Endothelial cell of umbilical vein (primary cell): Measurements from ENCODE around the gene MS4A14. TPM values are rescaled to one million over a fixed set of nuclear protein-coding genes. Genes with fewer than 3 reads are reported as not detected.

Experiments used
- BruUV-seq: library from RNA; stranded (reverse); fragments of 400-500 nt; replicated peaks from 2 replicates; lab custom pipeline; 2021; lab: Mats Ljungman, UMichigan
- CTCF ChIA-PET: fragments of 300-600, 350-600 bp; sonication (Branson Sonifier 250); formaldehyde crosslinking; loops from one replicate; lab custom pipeline; 2021; ENCODE audit warnings: antibody characterized with exemption, inconsistent platforms; lab: Charles Lee
- POLR2A ChIA-PET: fragments of 300-600, 350-600 bp; sonication (Branson Sonifier 250); formaldehyde crosslinking; loops from one replicate; lab custom pipeline; 2021; ENCODE audit warnings: antibody characterized with exemption, inconsistent platforms; lab: Charles Lee
- DNase-seq: peaks from one replicate; pipeline ENCODE4 v3.0.0-alpha.2; 2011; ENCODE audit warnings: low read depth, low spot score
- FAIRE-seq: peaks from 2 replicates; lab custom pipeline; 2011; peaks lifted over from hg19 to GRCh38; lab: Jason Lieb, UNC
- H2AFZ ChIP-seq: 2 replicates; pipeline ENCODE4 v1.6.0; 2012; ENCODE audit warnings: low read depth, low read length, control low read depth, inconsistent platforms
- H3K27ac ChIP-seq: 2 replicates; pipeline ENCODE4 v1.5.1; 2011; ENCODE audit warnings: low read depth, mild to moderate bottlenecking, control low read depth, low read length, moderate library complexity; ENCODE audit not compliant: insufficient read depth
- H3K27me3 ChIP-seq, 2 experiments: 2 replicates each; pipeline versions ENCODE4 v1.6.0 to v1.6.1; 2011; ENCODE audit warnings: low read length in 2 of 2, mixed read lengths in 1 of 2; ENCODE audit not compliant: control insufficient read depth in 2 of 2, insufficient read depth in 2 of 2
- H3K36me3 ChIP-seq, 2 experiments: 2 replicates in 1 of 2; 3 replicates in 1 of 2; pipeline ENCODE4 v1.5.1; 2011; ENCODE audit warnings: low read length in 2 of 2, mild to moderate bottlenecking in 1 of 2, moderate library complexity in 1 of 2; ENCODE audit not compliant: control insufficient read depth in 2 of 2, insufficient read depth in 2 of 2; ENCODE audit errors: extremely low read depth in 1 of 2
- H3K4me1 ChIP-seq: 3 replicates; pipeline ENCODE4 v1.5.1; 2011; ENCODE audit warnings: mild to moderate bottlenecking, low read length; ENCODE audit not compliant: control insufficient read depth, insufficient read depth; ENCODE audit errors: extremely low read depth
- H3K4me2 ChIP-seq: 2 replicates; pipeline ENCODE4 v1.6.1; 2011; ENCODE audit warnings: low read length, control low read depth, mixed read lengths; ENCODE audit not compliant: insufficient read depth
- H3K4me3 ChIP-seq, 3 experiments: fragments of 200-600 bp in 1 of 3; sonication (generic), shearing (Covaris generic) in 1 of 3; replicated peaks in 1 of 3; 2 replicates each; pipeline ENCODE4 v1.5.1; 2011 to 2016; ENCODE audit warnings: control low read depth in 3 of 3, low read length in 3 of 3, mild to moderate bottlenecking in 2 of 3, inconsistent platforms in 1 of 3, low read depth in 1 of 3, moderate library complexity in 1 of 3; ENCODE audit not compliant: insufficient read depth in 1 of 3
- H3K79me2 ChIP-seq: 2 replicates; pipeline ENCODE4 v1.6.0; 2012; ENCODE audit warnings: low read length, inconsistent platforms; ENCODE audit not compliant: control insufficient read depth, insufficient read depth
- H3K9ac ChIP-seq: replicated peaks from 2 replicates; pipeline ENCODE3; 2011; ENCODE audit warnings: low read length, control low read depth; ENCODE audit not compliant: insufficient read depth; ENCODE audit errors: extremely low read depth
- H3K9me1 ChIP-seq: replicated peaks from 3 replicates; pipeline ENCODE4 v1.6.0; 2011; ENCODE audit warnings: mild to moderate bottlenecking, low read length; ENCODE audit not compliant: control insufficient read depth, insufficient read depth; ENCODE audit errors: extremely low read depth
- H3K9me3 ChIP-seq: replicated peaks from 2 replicates; pipeline ENCODE4 v1.5.1; 2012; ENCODE audit warnings: low read length, inconsistent platforms; ENCODE audit not compliant: control insufficient read depth, insufficient read depth
- H4K20me1 ChIP-seq: replicated peaks from 2 replicates; pipeline ENCODE3; 2011; ENCODE audit warnings: mild to moderate bottlenecking, low read length; ENCODE audit not compliant: control insufficient read depth, insufficient read depth; ENCODE audit errors: extremely low read depth
- EZH2 ChIP-seq: IDR thresholded peaks from 2 replicates; pipeline ENCODE4 v1.6.1; 2012; ENCODE audit warnings: borderline replicate concordance, low read depth, mild to moderate bottlenecking, moderate library complexity, low read length, inconsistent platforms; ENCODE audit not compliant: severe bottlenecking
- FOS ChIP-seq: IDR thresholded peaks from 2 replicates; pipeline ENCODE4 v1.6.1; 2011; ENCODE audit warnings: mild to moderate bottlenecking, low read length, moderate library complexity, borderline replicate concordance; ENCODE audit not compliant: insufficient read depth
- GATA2 ChIP-seq: IDR thresholded peaks from 2 replicates; pipeline ENCODE4 v1.7.0; 2011; ENCODE audit warnings: low read depth, mild to moderate bottlenecking, moderate library complexity, mixed read lengths, low read length; ENCODE audit not compliant: insufficient read length, insufficient read depth
- JUN ChIP-seq: IDR thresholded peaks from 2 replicates; pipeline ENCODE4 v1.6.1; 2011; ENCODE audit warnings: borderline replicate concordance, low read depth; ENCODE audit not compliant: insufficient read length, insufficient read depth
- MYC ChIP-seq: IDR thresholded peaks from one replicate; pipeline ENCODE4 v1.6.1; 2011; ENCODE audit warnings: mild to moderate bottlenecking, low read depth, low read length
- POLR2A ChIP-seq: IDR thresholded peaks from 2 replicates; pipeline ENCODE4 v1.6.1; 2012; ENCODE audit warnings: low read depth, mild to moderate bottlenecking, control low read depth, low read length
- POLR2AphosphoS5 ChIP-seq: IDR thresholded peaks from 2 replicates; pipeline ENCODE4 v1.6.1; 2012; ENCODE audit warnings: low read depth, mild to moderate bottlenecking, control low read depth, low read length, moderate library complexity; ENCODE audit not compliant: insufficient read depth
- dilution Hi-C: fragments of 300-500 bp; cut with MboI; formaldehyde crosslinking; loops from one replicate; pipeline ENCODE4 v1.15.0; 2019; ENCODE audit warnings: low sequenced_read_pairs; ENCODE audit not compliant: extremely low pct_ligation_motif_present
- intact Hi-C: fragments of 100-400 bp; cut with micrococcal nuclease; formaldehyde crosslinking; loops from one replicate; pipeline ENCODE4 v1.10.0; 2022
- polyA plus RNA-seq, 4 experiments: library from polyadenylated mRNA; depleted of rRNA in 3 of 4; stranded (reverse) in 3 of 4; unstranded in 1 of 4; fragments of >200 nt; gene quantifications; 2 replicates each; pipeline versions ENCODE4 v1.2.1 to v1.2.3, GENCODE V29; 2011 to 2012; ENCODE audit warnings: missing spikeins in 1 of 4
- total RNA-seq: library from RNA; stranded (reverse); gene quantifications from 2 replicates; pipeline ENCODE4 v1.2.3, GENCODE V29; 2021
- TF ChIP-seq, protein P1 (sequence below): IDR thresholded peaks from 2 replicates; pipeline ENCODE4 v1.6.1; 2011; ENCODE audit not compliant: insufficient read depth, insufficient read length
- TF ChIP-seq, protein P2 (sequence below), 2 donors: IDR thresholded peaks; 1 replicate in 1 of 2; 2 replicates in 1 of 2; pipeline ENCODE4 v1.5.1; 2011; ENCODE audit warnings: low read length in 2 of 2, mild to moderate bottlenecking in 2 of 2, moderate library complexity in 2 of 2, control low read depth in 1 of 2, inconsistent platforms in 1 of 2, low read depth in 1 of 2; ENCODE audit not compliant: insufficient read depth in 1 of 2; ENCODE audit errors: extremely low read depth in 1 of 2

MS4A14 gene
- total and polyA plus RNA-seq, 2 donors (not counting 3 experiments of a cell fraction or from before 2014, with no cell fraction given): not detected

DNA sequence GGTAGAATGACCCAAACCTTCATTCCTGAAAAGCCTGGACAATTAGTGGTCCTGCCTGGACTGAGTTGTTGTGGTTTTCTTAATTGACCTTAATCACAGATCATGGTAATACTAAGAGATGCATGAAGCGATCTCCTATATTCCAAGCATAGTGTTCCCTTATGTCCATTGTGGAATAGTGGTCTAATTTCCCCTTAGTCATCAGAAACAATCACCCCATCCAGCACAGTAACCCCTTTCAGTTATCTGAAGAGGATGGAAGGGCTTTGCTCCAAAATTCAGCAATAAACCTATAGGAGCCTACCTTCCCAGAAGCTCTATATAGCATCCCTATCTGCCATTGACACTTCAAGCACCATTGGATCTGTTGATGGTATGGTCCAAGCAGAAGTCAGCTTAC is 26.4 kb downstream of the MS4A14 start:
- Histone ChIP-seq H3K36me3 (no peaks in the 10 kb centered on the region), H3K4me3 (no peak overlapping the region), H3K4me2 (no peak overlapping the region), H3K9ac (no peak overlapping the region), H2AFZ (no peak overlapping the region), H3K9me3 (no peaks in the 10 kb centered on the region), H3K27ac (no peak overlapping the region), H3K4me1 (no peaks in the 10 kb centered on the region), H3K9me1 (no peaks in the 10 kb centered on the region), H3K79me2 (no peaks in the 10 kb centered on the region), H4K20me1 (no peaks in the 10 kb centered on the region), H3K27me3 (no peaks in the 10 kb centered on the region)
- intact Hi-C loops: no loop called here
- no TSS peak for BruUV-seq
- dilution Hi-C loops: no loop called here
- FAIRE-seq: no peak
- POLR2A ChIA-PET: no interaction called here
- TF ChIP-seq GATA2 (no peak), POLR2AphosphoS5 (no peak), POLR2A (no peak), JUN (no peak)
- no peak for DNase-seq
- CTCF ChIA-PET: no interaction called here

DNA sequence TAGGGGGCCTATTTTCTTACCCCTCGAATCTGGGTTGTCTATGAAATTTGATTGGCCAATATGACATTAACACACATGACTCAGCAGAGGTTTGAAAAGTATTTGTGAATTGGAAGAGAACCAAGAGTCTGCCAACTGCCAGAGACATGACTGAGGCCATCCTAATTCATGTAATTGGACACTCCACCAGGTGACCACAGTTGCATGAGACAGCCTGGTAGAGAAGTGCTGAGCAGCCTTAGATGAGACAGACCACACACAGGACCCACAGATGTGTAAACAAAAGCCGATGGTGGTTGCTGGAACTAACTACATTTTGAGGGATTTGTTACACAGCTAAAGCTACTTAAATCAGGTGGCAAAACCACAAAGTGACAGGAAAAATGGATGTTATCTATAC is 32.3 kb downstream of the MS4A14 start:
- Histone ChIP-seq H3K9ac (no peak overlapping the region), H3K27me3 (no peaks in the 10 kb centered on the region), H3K4me1 (no peaks in the 10 kb centered on the region), H3K9me3 (no peaks in the 10 kb centered on the region), H4K20me1 (no peaks in the 10 kb centered on the region), H2AFZ (no peak overlapping the region), H3K9me1 (no peaks in the 10 kb centered on the region), H3K27ac (no peak overlapping the region), H3K4me3 (no peak overlapping the region), H3K4me2 (no peak overlapping the region), H3K79me2 (no peaks in the 10 kb centered on the region), H3K36me3 (no peaks in the 10 kb centered on the region)
- FAIRE-seq (no peak), DNase-seq (no peak)
- TF ChIP-seq POLR2A: no peak
- TF ChIP-seq GATA2: no peak
- no peak for TF ChIP-seq EZH2
- no peak for TF ChIP-seq MYC
- TF ChIP-seq, protein P1, sequence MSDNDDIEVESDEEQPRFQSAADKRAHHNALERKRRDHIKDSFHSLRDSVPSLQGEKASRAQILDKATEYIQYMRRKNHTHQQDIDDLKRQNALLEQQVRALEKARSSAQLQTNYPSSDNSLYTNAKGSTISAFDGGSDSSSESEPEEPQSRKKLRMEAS: no peak
- TF ChIP-seq, protein P2, sequence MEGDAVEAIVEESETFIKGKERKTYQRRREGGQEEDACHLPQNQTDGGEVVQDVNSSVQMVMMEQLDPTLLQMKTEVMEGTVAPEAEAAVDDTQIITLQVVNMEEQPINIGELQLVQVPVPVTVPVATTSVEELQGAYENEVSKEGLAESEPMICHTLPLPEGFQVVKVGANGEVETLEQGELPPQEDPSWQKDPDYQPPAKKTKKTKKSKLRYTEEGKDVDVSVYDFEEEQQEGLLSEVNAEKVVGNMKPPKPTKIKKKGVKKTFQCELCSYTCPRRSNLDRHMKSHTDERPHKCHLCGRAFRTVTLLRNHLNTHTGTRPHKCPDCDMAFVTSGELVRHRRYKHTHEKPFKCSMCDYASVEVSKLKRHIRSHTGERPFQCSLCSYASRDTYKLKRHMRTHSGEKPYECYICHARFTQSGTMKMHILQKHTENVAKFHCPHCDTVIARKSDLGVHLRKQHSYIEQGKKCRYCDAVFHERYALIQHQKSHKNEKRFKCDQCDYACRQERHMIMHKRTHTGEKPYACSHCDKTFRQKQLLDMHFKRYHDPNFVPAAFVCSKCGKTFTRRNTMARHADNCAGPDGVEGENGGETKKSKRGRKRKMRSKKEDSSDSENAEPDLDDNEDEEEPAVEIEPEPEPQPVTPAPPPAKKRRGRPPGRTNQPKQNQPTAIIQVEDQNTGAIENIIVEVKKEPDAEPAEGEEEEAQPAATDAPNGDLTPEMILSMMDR (IDR thresholded peaks at IDR 0.05; ENCODE audit: extremely low read depth in 1 of 2, insufficient read depth in 1 of 2, low read depth in 1 of 2, low read length in 2 of 2): no peak
- no peak for TF ChIP-seq FOS
- TF ChIP-seq JUN: no peak
- no peak for TF ChIP-seq POLR2AphosphoS5
- BruUV-seq: no TSS peak
- POLR2A ChIA-PET: no interaction called here
- dilution Hi-C loops: no loop called here
- intact Hi-C loops: no loop called here
- CTCF ChIA-PET: no interaction called here
